Right cardiac atrium (tissue), 5 donors: ENCODE measurements around the gene SNX7. TPM values are rescaled to one million over a fixed set of nuclear protein-coding genes. Genes with fewer than 3 reads are reported as not detected.

Experiments
- ATAC-seq, 2 donors: fragments of 200-7000 bp; cut with Tn5 transposase; one replicate each; pipeline versions ENCODE4 v1.8.0 to v1.9.1; 2020; ENCODE audit warnings: moderate library complexity in 2 of 2, mild to moderate bottlenecking in 1 of 2
- DNase-seq, 3 donors: peaks; one replicate each; pipeline ENCODE4 v3.0.0-alpha.2; 2020
- H3K27ac ChIP-seq: one replicate; pipeline ENCODE4 v1.5.1; 2013; ENCODE audit warnings: mild to moderate bottlenecking, low read length, control low read depth, moderate library complexity
- H3K27me3 ChIP-seq: one replicate; pipeline ENCODE4 v1.6.1; 2013; ENCODE audit not compliant: control insufficient read depth, insufficient read depth
- H3K4me1 ChIP-seq: one replicate; pipeline ENCODE4 v1.6.1; 2013; ENCODE audit warnings: low read length; ENCODE audit not compliant: control insufficient read depth, insufficient read depth
- H3K4me3 ChIP-seq: one replicate; pipeline ENCODE4 v1.5.1; 2013; ENCODE audit warnings: low read length, control low read depth
- H3K9me3 ChIP-seq: one replicate; pipeline ENCODE4 v1.6.1; 2013; ENCODE audit warnings: low read length; ENCODE audit not compliant: control insufficient read depth
- WGBS: extraction: QIAGEN DNeasy Blood & Tissue Kit; methylation state at CpG from one replicate; pipeline ENCODE4 v1.1.7; 2013; 5-methylcytosine and 5-hydroxymethylcytosine counted together
- intact Hi-C, 4 donors: fragments of 100-400 bp; cut with DNase I; formaldehyde crosslinking; loops; one replicate each; pipeline versions ENCODE4 v1.11.0 to v1.14.0; 2022 to 2023
- polyA plus RNA-seq: library from polyadenylated mRNA; stranded (reverse); fragments of 200-250 nt; gene quantifications from one replicate; pipeline ENCODE4 v1.2.3, GENCODE V29; 2013
- total RNA-seq, 4 donors: library from RNA; stranded (reverse); fragmentation: NEBNext Ultra II Directional; extraction: Animal tissue kit (Norgen Biotek cat#: 25700); gene quantifications; one replicate each; pipeline ENCODE4 v1.2.1, GENCODE V29; 2021
- donor health status: healthy with polysubstance abuse.
- donor health status: DM: no; HTN: yes; CAD: no.
- donor health status: DM: no; HTN: no; CAD: no.
- donor health status: DM: no; HTN: yes; CAD: no; lungs with severe emphysema.
- donor health status: DM: yes; HTN: yes; CAD: no.

Gene SNX7
- total and polyA plus RNA-seq, 5 donors, result 20.1 to 34.8 (median 24.1) TPM

DNA sequence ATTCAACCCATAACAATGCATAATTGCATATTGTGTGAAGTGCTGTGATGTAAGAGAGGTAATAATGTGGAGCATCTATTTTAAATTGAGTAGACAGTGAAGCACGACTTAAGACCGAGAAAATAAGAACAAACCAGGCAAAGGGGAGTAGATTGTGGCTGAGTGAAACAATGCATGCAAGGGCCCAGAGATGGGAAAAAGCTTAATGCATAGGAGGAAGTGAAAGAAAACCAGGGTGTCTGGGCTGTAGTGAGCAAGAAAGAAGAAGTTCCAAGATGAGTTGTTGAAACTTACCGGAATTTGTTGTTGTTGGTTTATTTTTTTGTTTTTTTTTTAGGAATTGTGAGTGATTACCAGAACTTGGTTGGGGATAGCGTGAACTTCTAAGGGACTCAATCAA, 104.7 kb downstream of the SNX7 start:
- 90% methylated on average over 4 of the region's 4 CpGs for WGBS

DNA sequence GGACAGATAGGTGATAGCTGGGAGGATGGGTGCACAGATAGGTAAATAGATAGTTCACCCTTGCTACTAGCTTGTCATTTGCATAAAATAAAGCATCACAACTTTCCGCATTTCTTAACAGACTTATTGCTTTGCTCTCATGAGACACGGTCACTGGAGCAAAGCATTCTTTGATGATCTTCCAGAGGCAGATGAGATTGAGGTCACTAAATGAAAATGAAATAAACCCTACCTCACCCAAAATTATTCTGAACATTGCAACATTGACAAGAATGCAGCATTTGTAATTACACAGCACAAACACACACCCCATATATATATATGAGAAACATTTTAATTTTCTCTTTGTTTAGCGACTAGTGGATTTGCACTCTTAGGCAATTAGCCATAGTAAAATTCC, 107.6 kb downstream of the SNX7 start:
- ATAC-seq (no peak), DNase-seq (no peak)
- Histone ChIP-seq H3K27me3 (no peaks in the 10 kb centered on the region), H3K4me1 (no peaks in the 10 kb centered on the region), H3K4me3 (no peak overlapping the region), H3K9me3 (no peaks in the 10 kb centered on the region), H3K27ac (no peak overlapping the region)
- whole genome bisulfite sequencing, result 45% methylated on average over 3 of the region's 3 CpGs
- intact Hi-C loops, result no loop called here

More for the DNA sequence above, 104.7 kb downstream of the SNX7 start:
- intact Hi-C loops, result no loop called here
- ATAC-seq (no peak), DNase-seq (no peak)
- no peak overlapping the region for H3K27ac ChIP-seq
- no peak overlapping the region for H3K4me3 ChIP-seq
- no peaks in the 10 kb centered on the region for H3K4me1 ChIP-seq
- no peaks in the 10 kb centered on the region for H3K27me3 ChIP-seq
- no peaks in the 10 kb centered on the region for H3K9me3 ChIP-seq

DNA sequence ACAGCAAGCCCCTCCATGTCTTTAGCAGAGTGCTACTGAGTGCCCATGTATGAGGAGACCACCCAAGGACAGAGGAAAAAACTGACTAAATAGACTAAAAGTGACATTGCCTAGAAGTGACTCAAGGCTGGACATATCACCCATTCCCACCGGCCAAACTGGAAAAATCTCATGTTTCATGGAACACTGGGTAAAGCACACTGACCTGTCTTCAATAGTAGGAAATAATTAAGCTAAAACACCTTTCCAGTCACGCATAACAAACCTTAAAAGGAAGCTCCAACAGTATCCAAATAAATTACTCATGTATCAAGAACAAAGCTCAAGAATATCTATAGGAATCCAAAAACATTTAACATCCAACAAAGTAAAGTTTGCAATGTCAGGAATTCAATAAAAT, 120.4 kb downstream of the SNX7 start:
- WGBS, result 73% methylated on average over 2 of the region's 2 CpGs
- H3K9me3 ChIP-seq, result no peaks in the 10 kb centered on the region
- no peak overlapping the region for H3K4me3 ChIP-seq
- DNase-seq, result no peak
- H3K4me1 ChIP-seq, result no peaks in the 10 kb centered on the region
- ATAC-seq, result no peak
- no peaks in the 10 kb centered on the region for H3K27me3 ChIP-seq
- intact Hi-C loops, result no loop called here
- no peak overlapping the region for H3K27ac ChIP-seq

DNA sequence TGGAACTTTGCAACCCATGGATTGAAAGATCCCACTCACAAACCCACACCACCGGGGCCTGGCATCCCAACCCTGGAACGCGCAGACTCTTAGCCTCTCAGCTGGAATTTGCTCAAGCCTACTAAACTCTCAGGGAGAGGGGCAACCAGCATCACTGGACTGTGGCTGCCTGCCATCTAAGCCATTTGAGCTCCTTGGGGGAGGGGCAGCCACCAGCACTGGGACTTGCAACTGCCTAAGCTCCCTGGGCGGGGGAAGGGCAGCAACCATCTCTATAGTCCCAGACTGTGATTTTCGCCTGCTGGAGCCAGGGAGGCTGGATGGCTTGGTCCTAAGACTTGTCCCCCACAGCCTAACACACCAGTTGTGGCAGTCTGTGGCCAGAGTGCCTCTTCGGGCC, 122.3 kb downstream of the SNX7 start:
- WGBS, result 90% methylated on average over 6 of the region's 6 CpGs
- Histone ChIP-seq H3K27ac (no peak overlapping the region), H3K4me1 (no peaks in the 10 kb centered on the region), H3K27me3 (no peaks in the 10 kb centered on the region), H3K9me3 (no peaks in the 10 kb centered on the region), H3K4me3 (no peak overlapping the region)
- intact Hi-C loops, result no loop called here
- no peak for ATAC-seq
- DNase-seq, result peak in 2 of 3 donors; percentile 26 to 35

DNA sequence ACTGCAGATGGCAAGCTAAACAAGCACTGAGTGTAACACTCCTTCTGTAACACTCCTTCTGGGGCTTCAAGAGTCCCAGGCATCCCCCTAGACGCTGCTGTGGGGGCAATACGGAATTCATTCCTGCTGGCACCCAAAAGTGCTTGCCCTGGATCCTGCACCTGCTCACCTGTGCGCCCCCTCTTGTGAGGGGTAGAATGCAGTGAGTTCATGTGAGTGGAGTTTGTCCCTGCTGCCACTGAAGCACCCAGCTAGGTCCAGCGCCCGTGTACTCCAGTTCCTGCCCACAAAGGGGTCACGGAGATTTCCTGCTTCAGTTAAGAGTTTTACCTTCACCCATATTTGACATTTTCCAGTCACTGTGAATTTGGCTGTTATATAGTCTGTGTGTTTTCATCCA, 130.0 kb downstream of the SNX7 start:
- H3K9me3 ChIP-seq, result no peaks in the 10 kb centered on the region
- WGBS, result 77% methylated on average over 6 of the region's 6 CpGs
- H3K4me1 ChIP-seq, result no peaks in the 10 kb centered on the region
- H3K4me3 ChIP-seq, result no peak overlapping the region
- peak in 1 of 3 donors; percentile 18 for DNase-seq
- H3K27ac ChIP-seq, result no peak overlapping the region
- no peaks in the 10 kb centered on the region for H3K27me3 ChIP-seq
- no peak for ATAC-seq
- intact Hi-C loops, result no loop called here

DNA sequence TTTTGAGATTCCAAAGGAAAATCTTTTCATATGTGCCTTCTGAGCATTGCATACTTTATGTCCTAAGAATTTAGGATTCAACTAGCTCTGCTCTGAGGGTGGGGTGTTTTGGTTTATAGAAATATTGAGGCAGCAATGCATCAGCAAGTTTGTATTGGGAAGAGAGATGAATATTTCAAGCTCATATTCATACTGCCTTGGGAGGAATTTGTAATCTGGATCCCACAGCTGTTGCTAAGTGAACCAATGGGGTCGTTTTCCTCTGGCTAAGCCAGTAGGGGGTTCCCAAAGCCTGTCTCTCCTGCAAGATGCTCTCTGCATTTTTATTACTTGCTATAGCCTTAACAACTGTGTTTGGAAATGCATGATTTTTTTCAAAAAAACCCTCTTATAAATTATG, 130.6 kb downstream of the SNX7 start:
- Histone ChIP-seq H3K27me3 (no peaks in the 10 kb centered on the region), H3K4me3 (no peak overlapping the region), H3K27ac (no peak overlapping the region), H3K9me3 (no peaks in the 10 kb centered on the region), H3K4me1 (no peaks in the 10 kb centered on the region)
- no peak for ATAC-seq
- DNase-seq, result no peak
- WGBS, result 14% methylated on average over 1 of the region's 1 CpG
- intact Hi-C loops, result no loop called here

DNA sequence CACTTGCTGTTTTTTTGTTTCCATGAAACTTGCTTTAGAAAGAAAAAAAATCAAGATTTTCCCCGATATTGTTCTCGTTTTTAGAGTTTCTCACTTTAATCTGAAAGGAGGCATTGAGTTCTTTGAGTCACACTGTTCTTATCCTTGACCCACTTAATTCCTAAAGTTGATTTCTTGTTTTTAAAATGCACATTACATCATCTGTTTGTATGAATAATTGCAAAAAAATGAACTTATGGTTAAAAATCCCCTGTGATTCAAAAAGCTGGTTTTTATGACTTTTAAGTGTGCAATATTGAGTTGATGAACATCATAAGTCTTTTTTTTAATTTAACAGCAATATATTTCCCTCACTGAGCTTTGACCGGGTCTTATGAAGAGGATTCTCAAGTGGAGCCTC, 131.6 kb downstream of the SNX7 start:
- no peak for ATAC-seq
- intact Hi-C loops, result no loop called here
- Histone ChIP-seq H3K4me3 (no peak overlapping the region), H3K4me1 (no peaks in the 10 kb centered on the region), H3K27ac (no peak overlapping the region), H3K27me3 (no peaks in the 10 kb centered on the region), H3K9me3 (no peaks in the 10 kb centered on the region)
- no peak for DNase-seq
- WGBS, result 70% methylated on average over 3 of the region's 3 CpGs

DNA sequence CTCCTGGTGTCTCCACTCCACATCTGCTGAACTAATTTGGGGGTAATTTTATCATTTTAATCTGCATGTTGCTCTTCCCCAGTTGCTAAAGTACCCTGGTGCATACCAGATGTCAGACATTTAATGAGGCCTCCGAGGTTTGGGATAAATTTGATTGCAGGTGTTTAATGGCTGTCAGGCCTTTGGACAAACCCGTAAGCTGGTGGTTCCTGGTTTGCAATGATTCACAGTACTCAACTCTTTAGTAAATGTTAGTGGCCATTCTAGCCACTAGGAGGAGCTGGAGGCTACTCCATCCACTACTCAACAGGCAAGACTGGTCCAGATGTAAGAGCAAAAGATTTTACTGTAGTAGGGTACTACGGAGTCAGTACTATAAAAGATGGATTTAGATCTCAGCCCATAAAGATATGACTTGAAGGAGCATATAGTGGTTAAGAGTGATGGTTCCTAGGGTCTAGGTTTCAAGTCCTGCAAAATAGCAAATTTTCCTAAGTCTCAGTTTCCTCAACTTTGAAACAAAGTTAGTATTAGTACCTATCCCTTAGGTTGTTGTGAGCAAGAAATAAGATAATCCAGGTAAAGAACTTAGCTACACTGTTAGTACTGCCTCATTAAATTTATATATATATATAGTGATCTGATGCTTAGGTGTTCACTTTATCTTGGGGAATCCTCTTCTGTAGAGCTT, 132.8 kb downstream of the SNX7 start:
- Histone ChIP-seq H3K27me3 (no peaks in the 10 kb centered on the region), H3K9me3 (no peaks in the 10 kb centered on the region), H3K27ac (no peak overlapping the region), H3K4me3 (no peak overlapping the region), H3K4me1 (no peaks in the 10 kb centered on the region)
- ATAC-seq, result peak; percentile 67 to 78
- intact Hi-C loops, result no loop called here
- DNase-seq, result no peak
- WGBS, result 28% methylated on average over 3 of the region's 3 CpGs

DNA sequence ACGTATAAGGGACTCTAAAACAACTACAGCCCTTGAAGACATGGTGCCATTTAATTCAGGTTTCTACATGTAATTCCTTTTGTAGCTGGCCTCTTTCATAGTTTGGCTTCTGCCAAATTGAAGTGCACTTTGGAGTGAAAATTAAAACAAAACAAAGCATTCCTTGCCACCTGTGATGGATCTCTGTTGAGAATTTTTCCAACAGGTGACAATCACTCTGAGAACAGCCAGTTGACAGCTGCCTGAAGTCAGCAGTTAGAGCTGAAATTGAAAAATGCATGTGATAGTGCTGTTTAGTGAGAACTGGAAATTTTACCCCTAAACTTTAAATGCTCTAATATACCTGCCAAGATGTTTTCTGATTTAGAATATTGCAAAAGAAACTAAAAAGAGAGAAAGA, 134.5 kb downstream of the SNX7 start:
- intact Hi-C loops, result no loop called here
- DNase-seq (no peak), ATAC-seq (no peak)
- Histone ChIP-seq H3K4me3 (no peak overlapping the region), H3K9me3 (no peaks in the 10 kb centered on the region), H3K27me3 (no peaks in the 10 kb centered on the region), H3K27ac (no peak overlapping the region), H3K4me1 (no peaks in the 10 kb centered on the region)
- 72% methylated on average over 1 of the region's 1 CpG for whole genome bisulfite sequencing

DNA sequence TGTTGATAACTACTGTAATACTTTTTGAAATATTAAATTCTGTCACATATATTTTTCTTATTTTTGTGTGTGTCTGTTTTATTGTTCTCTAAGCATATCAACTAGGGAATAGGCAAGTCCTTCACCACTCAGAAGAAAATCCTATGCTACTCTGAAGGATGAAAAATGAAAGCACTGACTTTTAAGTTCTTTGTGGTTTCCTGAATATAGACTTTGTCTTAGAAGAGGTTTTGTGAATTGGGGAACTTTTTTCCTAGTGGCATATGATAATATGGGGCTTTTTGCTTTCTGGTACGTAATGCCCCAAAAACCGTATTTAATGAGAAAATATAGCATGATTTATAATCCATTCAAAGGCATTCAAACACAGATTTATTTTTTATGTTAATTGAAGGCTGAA, 136.0 kb downstream of the SNX7 start:
- Histone ChIP-seq H3K9me3 (no peaks in the 10 kb centered on the region), H3K4me3 (no peak overlapping the region), H3K27ac (no peak overlapping the region), H3K4me1 (no peaks in the 10 kb centered on the region), H3K27me3 (no peaks in the 10 kb centered on the region)
- intact Hi-C loops, result no loop called here
- DNase-seq (no peak), ATAC-seq (no peak)
- 86% methylated on average over 2 of the region's 2 CpGs for WGBS
